Glutamatergic neuron (in vitro differentiated cells): Measurements from ENCODE around the gene SNX33. TPM values are rescaled to one million over a fixed set of nuclear protein-coding genes. Genes with fewer than 3 reads are reported as not detected.
"Not testable (repeated sequence)": the region's sequence is repeated elsewhere in the genome, so short reads cannot be mapped to it uniquely, and the experiment has no call there.

Source experiments
- DNase-seq: peaks from one replicate; pipeline ENCODE4 v3.0.0; 2022
- H3K27ac Mint-ChIP-seq: one replicate; pipeline ENCODE4 v1.8.0; 2020; ENCODE audit warnings: mild to moderate bottlenecking, mixed read lengths, inconsistent platforms; ENCODE audit not compliant: unreplicated experiment
- H3K27me3 Mint-ChIP-seq: one replicate; pipeline ENCODE4 v1.8.0; 2020; ENCODE audit warnings: mild to moderate bottlenecking, moderate library complexity, mixed read lengths, inconsistent platforms; ENCODE audit not compliant: unreplicated experiment
- H3K36me3 Mint-ChIP-seq: one replicate; pipeline ENCODE4 v1.8.0; 2020; ENCODE audit warnings: mild to moderate bottlenecking, mixed read lengths, inconsistent platforms; ENCODE audit not compliant: unreplicated experiment
- H3K4me1 Mint-ChIP-seq: one replicate; pipeline ENCODE4 v1.8.0; 2020; ENCODE audit warnings: mild to moderate bottlenecking, low read depth, mixed read lengths, inconsistent platforms; ENCODE audit not compliant: unreplicated experiment
- H3K4me3 Mint-ChIP-seq: one replicate; pipeline ENCODE4 v1.8.0; 2020; ENCODE audit warnings: mild to moderate bottlenecking, mixed read lengths, inconsistent platforms; ENCODE audit not compliant: unreplicated experiment
- H3K9me3 Mint-ChIP-seq: one replicate; pipeline ENCODE4 v1.8.0; 2020; ENCODE audit warnings: mild to moderate bottlenecking, moderate library complexity, mixed read lengths, inconsistent platforms; ENCODE audit not compliant: unreplicated experiment
- CTCF ChIP-seq: fragments of 200-600 bp; sonication (generic); IDR thresholded peaks from one replicate; pipeline ENCODE4 v1.5.0; 2021; ENCODE audit not compliant: partially characterized antibody, unreplicated experiment
- total RNA-seq: library from RNA; stranded (reverse); fragmentation: NEBNext Ultra II Directional; extraction: Animal tissue kit (Norgen Biotek cat#: 25700); gene quantifications from one replicate; pipeline ENCODE4 v1.2.1, GENCODE V29; 2021; ENCODE audit not compliant: unreplicated experiment

The SNX33 gene
- total RNA-seq, 1 donor from 2014 or later = 21.2 TPM

- H3K9me3 Mint-ChIP-seq = peaks cover 4% of the 10 kb centered on the region
- H3K27ac Mint-ChIP-seq = no peak overlapping the region
- DNase-seq = no peak
- peaks cover under 1% of the 10 kb centered on the region for H3K36me3 Mint-ChIP-seq
- H3K27me3 Mint-ChIP-seq = peaks cover 2% of the 10 kb centered on the region
- peaks cover 12% of the 10 kb centered on the region for H3K4me1 Mint-ChIP-seq
- no peak overlapping the region for H3K4me3 Mint-ChIP-seq
- no peak for TF ChIP-seq CTCF
These were observed 25.2 kb upstream of the SNX33 start for GRCh38 chr15:75622505-75622904.

- Mint-ChIP-seq H3K27ac (peak within 1 kb of the TSS; percentile 97), H3K4me1 (peaks cover 7% of the 10 kb centered on the region), H3K4me3 (peak within 1 kb of the TSS; percentile 97), H3K36me3 (no peaks in the 10 kb centered on the region), H3K9me3 (peaks cover 6% of the 10 kb centered on the region), H3K27me3 (peaks cover 2% of the 10 kb centered on the region)
- TF ChIP-seq CTCF = no peak
- DNase-seq = peak; percentile 93
These were observed 22.0 kb upstream of the SNX33 start, which contains the start of gene SNUPN for GRCh38 chr15:75625542-75626347. TSS of gene SNUPN (minus strand) at chr15:75625725. CDS start at chr15:75621051, 4,674 bp downstream.

GRCh38 chr15:75631935-75632334, 15.8 kb upstream of the SNX33 start:
- Mint-ChIP-seq H3K9me3 (peaks cover 2% of the 10 kb centered on the region), H3K27me3 (no peaks in the 10 kb centered on the region), H3K27ac (no peak overlapping the region), H3K4me1 (no peaks in the 10 kb centered on the region), H3K4me3 (no peak overlapping the region), H3K36me3 (no peaks in the 10 kb centered on the region)
- no peak for DNase-seq
- no peak for TF ChIP-seq CTCF

- not testable (repeated sequence) for H3K4me1 Mint-ChIP-seq, H3K27me3 Mint-ChIP-seq, H3K4me3 Mint-ChIP-seq, H3K27ac Mint-ChIP-seq, H3K36me3 Mint-ChIP-seq, DNase-seq, H3K9me3 Mint-ChIP-seq
These were observed 13.8 kb upstream of the SNX33 start for GRCh38 chr15:75633922-75634321.

- no peak for TF ChIP-seq CTCF
- Mint-ChIP-seq H3K4me1 (peaks cover 5% of the 10 kb centered on the region), H3K36me3 (no peaks in the 10 kb centered on the region), H3K9me3 (peaks cover 2% of the 10 kb centered on the region), H3K4me3 (no peak overlapping the region), H3K27ac (no peak overlapping the region), H3K27me3 (no peaks in the 10 kb centered on the region)
- DNase-seq = no peak
These were observed 11.7 kb upstream of the SNX33 start for GRCh38 chr15:75636026-75636425.
